OCI-LY3 (cell line): ENCODE results near the gene TMEM184B.

ENCODE experiments used
- H2AFZ ChIP-seq: fragments of 200-600, 300-600 bp; shearing (Covaris generic); 2 replicates; pipeline ENCODE4 v1.6.0; 2014; ENCODE audit warnings: antibody characterized with exemption, low read depth, low read length
- H3K27ac ChIP-seq: fragments of 200-600, 300-600 bp; sonication (generic); 2 replicates; pipeline ENCODE4 v1.5.1; 2014; ENCODE audit warnings: mild to moderate bottlenecking, low read length, moderate library complexity, mixed read lengths
- H3K27me3 ChIP-seq: fragments of 200-600, 300-600 bp; sonication (generic); 2 replicates; pipeline ENCODE4 v1.6.1; 2014; ENCODE audit warnings: low read depth, low read length, mixed read lengths
- H3K36me3 ChIP-seq: fragments of 200-600, 300-600 bp; sonication (generic); replicated peaks from 2 replicates; pipeline ENCODE3; 2014; ENCODE audit warnings: low read depth, low read length, mixed read lengths
- H3K4me1 ChIP-seq: fragments of 300-600, 200-600 bp; sonication (generic); 2 replicates; pipeline ENCODE4 v1.6.1; 2014; ENCODE audit warnings: low read length, mixed read lengths
- H3K4me2 ChIP-seq: fragments of 200-600, 300-600 bp; sonication (generic); 2 replicates; pipeline ENCODE4 v1.6.1; 2014; ENCODE audit warnings: low read length, mixed read lengths
- H3K4me3 ChIP-seq: fragments of 300-600, 200-600 bp; sonication (generic); 2 replicates; pipeline ENCODE4 v1.5.1; 2014; ENCODE audit warnings: antibody characterized with exemption, mild to moderate bottlenecking, low read length, moderate library complexity
- H3K79me2 ChIP-seq: fragments of 300-600, 200-600 bp; shearing (Covaris generic); 2 replicates; pipeline ENCODE4 v1.6.1; 2014; ENCODE audit warnings: mild to moderate bottlenecking, low read length, mixed read lengths
- H3K9ac ChIP-seq: fragments of 300-600, 200-600 bp; shearing (Covaris generic); 2 replicates; pipeline ENCODE4 v1.6.0; 2014; ENCODE audit warnings: mild to moderate bottlenecking, low read length, moderate library complexity
- H3K9me3 ChIP-seq: fragments of 200-600, 300-600 bp; shearing (Covaris generic); 2 replicates; pipeline ENCODE4 v1.6.1; 2014; ENCODE audit warnings: low read length, mixed read lengths; ENCODE audit not compliant: insufficient read depth
- H4K20me1 ChIP-seq: fragments of 200-600, 300-600 bp; sonication (generic); 2 replicates; pipeline ENCODE4 v1.6.1; 2016; ENCODE audit warnings: low read length, mixed read lengths; ENCODE audit not compliant: insufficient read depth
- EZH2phosphoT487 ChIP-seq: fragments of 200-600 bp; shearing (Covaris generic); IDR thresholded peaks from 2 replicates; pipeline ENCODE4 v1.6.1; 2018; ENCODE audit warnings: antibody characterized with exemption, mixed run types, low read depth
- TF ChIP-seq, protein P1 (sequence below): fragments of 200-600, 300-600 bp; sonication (generic); IDR thresholded peaks from 2 replicates; pipeline ENCODE4 v1.5.1; 2014; ENCODE audit warnings: antibody characterized with exemption, low read length, low read depth

Gene TMEM184B

DNA sequence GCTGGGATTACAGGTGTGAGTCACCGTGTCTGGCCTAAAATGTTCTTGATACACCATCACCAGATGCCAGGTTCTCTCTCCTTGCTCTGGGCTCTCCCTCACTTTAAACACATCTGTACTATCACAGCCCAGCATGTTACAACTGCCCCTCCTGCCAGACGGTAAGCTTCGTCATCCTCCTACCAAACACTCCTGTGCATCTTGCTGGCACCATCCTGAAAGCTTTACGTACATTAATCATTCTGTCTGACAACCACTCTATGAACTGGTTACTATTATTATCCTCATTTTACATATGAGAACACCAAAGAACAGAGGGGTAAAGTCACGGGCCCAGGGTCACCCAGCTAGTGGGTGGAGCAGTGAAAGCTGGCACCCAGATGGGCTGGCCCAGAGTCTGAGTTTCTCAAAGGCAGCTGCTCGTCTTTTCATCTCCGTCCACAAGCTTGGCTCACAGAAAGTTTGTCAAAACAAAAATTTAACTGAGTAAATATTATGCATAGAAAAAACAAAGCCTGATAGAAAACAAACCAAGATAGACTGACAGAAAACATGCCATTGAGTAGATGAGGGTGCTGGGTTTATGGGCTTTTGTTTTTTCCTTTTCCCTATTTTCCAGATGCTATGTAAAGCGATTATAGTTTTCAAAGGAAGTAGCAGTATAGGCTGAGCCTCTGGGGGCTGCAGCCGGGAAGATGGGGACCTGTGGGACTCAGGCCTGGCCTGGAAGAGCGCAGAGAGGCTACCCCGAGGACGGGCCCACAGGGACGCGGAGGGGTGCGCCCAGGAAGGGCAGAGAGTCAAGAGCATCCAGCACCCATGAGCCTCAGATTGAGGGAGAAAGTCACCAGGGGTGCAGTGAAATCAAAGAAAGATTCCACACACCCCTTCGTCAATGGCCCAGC is 100.6 kb downstream of the TMEM184B start:
- Histone ChIP-seq H3K4me3 (no peak overlapping the region), H3K36me3 (no peaks in the 10 kb centered on the region), H3K9ac (no peak overlapping the region), H3K4me1 (peaks cover 14% of the 10 kb centered on the region), H3K79me2 (no peaks in the 10 kb centered on the region), H2AFZ (no peak overlapping the region), H3K4me2 (no peak overlapping the region), H3K27ac (no peak overlapping the region), H4K20me1 (no peaks in the 10 kb centered on the region), H3K9me3 (no peaks in the 10 kb centered on the region), H3K27me3 (no peaks in the 10 kb centered on the region)
- TF ChIP-seq, protein P1, sequence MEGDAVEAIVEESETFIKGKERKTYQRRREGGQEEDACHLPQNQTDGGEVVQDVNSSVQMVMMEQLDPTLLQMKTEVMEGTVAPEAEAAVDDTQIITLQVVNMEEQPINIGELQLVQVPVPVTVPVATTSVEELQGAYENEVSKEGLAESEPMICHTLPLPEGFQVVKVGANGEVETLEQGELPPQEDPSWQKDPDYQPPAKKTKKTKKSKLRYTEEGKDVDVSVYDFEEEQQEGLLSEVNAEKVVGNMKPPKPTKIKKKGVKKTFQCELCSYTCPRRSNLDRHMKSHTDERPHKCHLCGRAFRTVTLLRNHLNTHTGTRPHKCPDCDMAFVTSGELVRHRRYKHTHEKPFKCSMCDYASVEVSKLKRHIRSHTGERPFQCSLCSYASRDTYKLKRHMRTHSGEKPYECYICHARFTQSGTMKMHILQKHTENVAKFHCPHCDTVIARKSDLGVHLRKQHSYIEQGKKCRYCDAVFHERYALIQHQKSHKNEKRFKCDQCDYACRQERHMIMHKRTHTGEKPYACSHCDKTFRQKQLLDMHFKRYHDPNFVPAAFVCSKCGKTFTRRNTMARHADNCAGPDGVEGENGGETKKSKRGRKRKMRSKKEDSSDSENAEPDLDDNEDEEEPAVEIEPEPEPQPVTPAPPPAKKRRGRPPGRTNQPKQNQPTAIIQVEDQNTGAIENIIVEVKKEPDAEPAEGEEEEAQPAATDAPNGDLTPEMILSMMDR = no peak
- no peak for TF ChIP-seq EZH2phosphoT487

DNA sequence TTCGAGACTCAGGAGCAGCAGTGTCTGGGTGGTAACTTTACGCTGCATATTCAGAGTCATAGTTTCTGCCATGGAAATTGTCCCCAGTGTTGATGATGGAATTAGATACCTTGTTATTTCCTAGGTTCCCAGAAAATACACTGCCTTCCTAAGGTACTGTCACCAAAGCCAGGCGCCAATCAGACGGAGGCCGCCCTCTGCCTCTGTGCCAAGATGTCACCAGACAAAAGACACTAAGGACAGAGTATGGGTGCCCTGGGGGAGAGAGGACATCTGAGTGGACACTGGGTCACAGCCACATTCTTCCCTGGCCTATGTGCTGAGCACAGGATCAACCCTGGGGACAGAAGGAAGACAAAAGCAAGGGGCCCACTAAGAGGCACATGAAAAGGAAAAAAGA is 102.3 kb downstream of the TMEM184B start:
- Histone ChIP-seq H3K27me3 (no peaks in the 10 kb centered on the region), H3K79me2 (no peaks in the 10 kb centered on the region), H2AFZ (no peak overlapping the region), H3K4me3 (no peak overlapping the region), H3K36me3 (no peaks in the 10 kb centered on the region), H3K4me1 (no peaks in the 10 kb centered on the region), H3K9ac (no peak overlapping the region), H3K9me3 (no peaks in the 10 kb centered on the region), H3K27ac (no peak overlapping the region), H3K4me2 (no peak overlapping the region), H4K20me1 (no peaks in the 10 kb centered on the region)
- TF ChIP-seq, protein P1 = no peak
- no peak for TF ChIP-seq EZH2phosphoT487
